T-helper 2 cell (primary cell): Measurements from ENCODE around the gene ATP6V0D1.
"Not testable (repeated sequence)": the region's sequence is repeated elsewhere in the genome, so short reads cannot be mapped to it uniquely, and the experiment has no call there.

Source experiments
- DNase-seq, 5 experiments: peaks; one replicate each; pipeline versions ENCODE4 v3.0.0 to v3.0.0-alpha.2; 2012 to 2022

The ATP6V0D1 gene

GRCh38 chr16:67426022-67426421 is 54.9 kb downstream of the ATP6V0D1 start:
- DNase-seq: no peak

- DNase-seq: no peak
Measured at GRCh38 chr16:67425580-67425979, 55.4 kb downstream of the ATP6V0D1 start.

GRCh38 chr16:67425061-67425460 is 55.9 kb downstream of the ATP6V0D1 start:
- DNase-seq: no peak

- no peak for DNase-seq
Measured at GRCh38 chr16:67424261-67424615, 56.7 kb downstream of the ATP6V0D1 start.

DNA sequence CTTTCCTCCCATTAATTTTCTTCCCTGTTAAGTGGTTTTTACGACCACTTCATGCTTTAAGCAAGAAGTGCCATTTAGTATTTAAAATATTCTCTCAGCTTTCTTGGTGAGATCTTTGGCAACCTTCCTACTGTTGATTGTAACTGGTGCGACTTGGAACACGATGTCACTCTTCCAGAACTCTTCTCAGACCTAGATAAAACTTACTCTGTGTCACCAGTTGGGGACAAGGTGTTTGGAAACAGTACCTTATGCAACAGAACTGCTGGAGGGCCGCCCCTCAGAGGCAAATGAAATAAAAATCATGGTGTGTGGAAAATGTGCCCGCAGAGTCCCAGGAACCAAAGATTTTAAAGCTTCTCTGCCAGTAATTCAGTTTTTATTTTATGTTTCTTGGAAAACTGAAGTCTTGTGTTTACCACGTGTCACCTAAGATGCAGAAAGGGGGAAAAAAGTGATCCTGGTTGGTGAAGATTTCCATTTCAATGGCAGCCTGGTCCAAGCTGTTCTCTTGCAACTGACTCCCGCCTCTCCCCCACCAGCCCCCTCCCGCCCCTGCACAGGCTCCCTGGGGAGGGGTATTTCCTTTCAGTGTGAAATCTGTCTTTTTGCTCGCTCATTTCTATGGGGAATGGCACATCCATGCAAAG is 57.2 kb downstream of the ATP6V0D1 start:
- DNase-seq: no peak

DNA sequence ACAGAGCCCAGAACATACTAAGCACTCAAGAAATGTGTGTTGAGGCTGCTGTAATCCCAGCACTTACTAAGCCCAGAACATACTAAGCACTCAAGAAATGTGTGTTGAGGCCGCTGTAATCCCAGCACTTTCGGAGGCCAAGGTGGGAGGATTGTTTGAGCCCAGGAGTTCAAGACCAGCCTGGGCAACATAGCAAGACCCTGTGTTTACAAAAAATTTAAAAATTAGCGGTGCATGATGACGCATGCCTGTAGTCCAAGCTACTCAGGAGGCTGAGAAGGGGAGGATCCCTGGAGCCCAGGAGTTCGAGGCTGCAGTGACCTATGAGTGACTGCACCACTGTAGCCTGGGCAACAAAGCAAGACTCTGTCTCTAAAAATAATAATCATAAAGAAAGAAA is 57.9 kb downstream of the ATP6V0D1 start:
- DNase-seq: no peak

DNA sequence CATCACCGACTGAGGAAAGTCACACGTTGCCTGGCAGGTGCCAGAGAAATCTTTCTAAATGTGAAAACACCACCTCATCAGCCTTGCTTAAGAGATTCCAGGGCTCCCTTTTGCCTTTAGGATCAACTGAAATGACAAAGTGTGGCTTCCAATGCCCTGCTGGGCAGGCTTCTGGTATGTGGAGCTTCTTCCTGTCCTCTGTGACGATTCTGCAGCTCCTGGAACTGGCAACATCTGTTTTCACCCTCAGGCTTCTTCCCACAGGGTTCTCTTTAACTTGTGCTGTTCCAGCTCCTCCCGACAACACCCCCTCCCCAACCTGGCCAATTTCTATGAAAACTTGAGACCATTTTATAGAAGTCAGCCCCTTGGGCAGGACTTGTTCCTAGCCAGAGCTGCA is 59.9 kb downstream of the ATP6V0D1 start:
- DNase-seq: no peak

- DNase-seq: no peak
Measured at GRCh38 chr16:67419931-67420330, 61.0 kb downstream of the ATP6V0D1 start.

DNA sequence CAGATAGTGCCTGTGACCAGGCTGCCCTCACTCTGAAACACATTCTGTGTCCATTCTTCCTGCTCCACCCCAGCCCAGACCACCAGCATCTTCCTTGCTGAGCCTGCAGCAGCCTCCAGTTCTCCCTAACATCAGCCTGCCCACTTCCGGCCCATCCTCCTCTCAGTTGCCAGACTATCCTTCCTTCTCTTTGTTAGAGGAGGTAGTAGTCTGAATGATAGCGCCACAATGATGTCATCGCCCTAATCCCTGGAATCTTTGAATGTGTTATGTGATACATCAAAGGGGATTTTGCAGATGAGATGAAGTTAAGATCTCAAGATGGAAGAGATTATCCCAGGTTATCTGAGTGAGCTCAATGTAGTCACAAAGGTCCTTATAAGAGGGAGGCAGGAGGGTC is 61.5 kb downstream of the ATP6V0D1 start:
- no peak for DNase-seq

GRCh38 chr16:67417333-67418061 is 63.5 kb downstream of the ATP6V0D1 start:
- DNase-seq: no peak

GRCh38 chr16:67415872-67416793 is 64.8 kb downstream of the ATP6V0D1 start, which contains the start of gene ZDHHC1:
TSS of gene ZDHHC1 (minus strand) at chr16:67416477. CDS start at chr16:67407775, 8,702 bp downstream.
- peak in 3 of 5 experiments; percentile 30 to 45 (median 36) for DNase-seq

GRCh38 chr16:67415421-67415820 is 65.5 kb downstream of the ATP6V0D1 start:
- not testable (repeated sequence) for DNase-seq

DNA sequence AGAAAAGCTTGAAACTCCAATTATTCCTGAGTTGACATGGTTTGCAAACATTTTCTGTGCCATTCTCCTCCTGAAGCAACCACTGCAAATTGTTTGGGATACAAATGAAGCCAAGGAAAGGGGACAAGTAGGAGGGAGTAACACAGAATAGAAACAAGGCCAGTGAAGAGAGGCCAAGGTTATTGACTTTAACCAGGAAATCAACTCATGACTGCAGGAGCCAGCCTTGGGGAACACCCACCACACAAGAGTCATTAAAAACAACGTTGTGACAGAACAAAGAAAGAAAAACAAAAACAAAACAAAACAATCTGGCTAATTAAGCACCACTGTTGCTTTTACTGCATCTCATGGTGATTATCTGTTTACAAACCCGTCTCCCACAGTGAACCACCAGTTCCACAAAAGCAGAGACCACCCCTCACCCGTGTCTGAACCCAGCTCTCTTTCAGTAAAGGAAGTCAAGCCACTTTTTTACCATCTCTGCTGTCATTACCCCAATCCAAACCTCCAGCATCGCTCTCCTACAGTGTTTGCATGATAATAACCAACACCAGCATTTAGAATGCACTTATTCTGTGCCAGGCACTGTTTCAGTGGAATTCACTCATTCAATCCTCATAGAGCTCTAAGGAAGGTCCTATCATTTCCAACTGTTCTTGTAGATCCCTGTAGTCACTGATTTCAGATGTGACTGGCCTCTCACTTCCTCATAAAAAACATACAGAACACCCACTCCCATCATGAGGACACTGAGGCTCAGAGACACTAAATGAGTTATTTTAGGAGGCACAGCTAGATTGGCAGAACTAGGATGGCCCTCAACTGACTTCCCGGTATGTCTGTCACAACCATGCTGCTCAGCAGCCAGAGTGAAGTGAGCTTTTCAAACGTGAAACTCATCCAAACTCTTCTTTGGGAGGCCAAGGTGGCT is 66.7 kb downstream of the ATP6V0D1 start:
- no peak for DNase-seq

- no peak for DNase-seq
Measured at GRCh38 chr16:67412294-67412693, 68.7 kb downstream of the ATP6V0D1 start.

DNA sequence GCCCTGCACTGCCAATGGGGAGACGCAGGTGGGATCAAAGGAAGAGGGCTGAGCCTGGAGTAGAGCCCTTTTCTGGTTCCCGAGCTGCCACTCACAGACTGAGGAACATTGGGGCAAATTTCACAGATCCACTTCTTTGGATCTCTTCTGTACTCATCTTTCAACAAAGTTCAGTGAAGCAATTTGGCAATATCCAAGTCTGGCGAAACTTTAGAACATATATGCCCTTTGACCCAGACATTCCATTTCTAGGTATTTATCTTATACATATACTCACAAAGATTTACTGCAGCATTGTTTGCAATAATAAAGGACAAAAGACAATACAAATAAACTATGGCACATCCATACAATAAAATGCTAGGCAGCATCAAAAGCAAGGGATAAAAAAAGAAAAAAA is 69.6 kb downstream of the ATP6V0D1 start:
- no peak for DNase-seq

GRCh38 chr16:67409631-67410030 is 71.3 kb downstream of the ATP6V0D1 start:
- no peak for DNase-seq

- DNase-seq: no peak
Measured at GRCh38 chr16:67407788-67408452, 73.0 kb downstream of the ATP6V0D1 start.

- DNase-seq: no peak
Measured at GRCh38 chr16:67407176-67407787, 73.7 kb downstream of the ATP6V0D1 start.

DNA sequence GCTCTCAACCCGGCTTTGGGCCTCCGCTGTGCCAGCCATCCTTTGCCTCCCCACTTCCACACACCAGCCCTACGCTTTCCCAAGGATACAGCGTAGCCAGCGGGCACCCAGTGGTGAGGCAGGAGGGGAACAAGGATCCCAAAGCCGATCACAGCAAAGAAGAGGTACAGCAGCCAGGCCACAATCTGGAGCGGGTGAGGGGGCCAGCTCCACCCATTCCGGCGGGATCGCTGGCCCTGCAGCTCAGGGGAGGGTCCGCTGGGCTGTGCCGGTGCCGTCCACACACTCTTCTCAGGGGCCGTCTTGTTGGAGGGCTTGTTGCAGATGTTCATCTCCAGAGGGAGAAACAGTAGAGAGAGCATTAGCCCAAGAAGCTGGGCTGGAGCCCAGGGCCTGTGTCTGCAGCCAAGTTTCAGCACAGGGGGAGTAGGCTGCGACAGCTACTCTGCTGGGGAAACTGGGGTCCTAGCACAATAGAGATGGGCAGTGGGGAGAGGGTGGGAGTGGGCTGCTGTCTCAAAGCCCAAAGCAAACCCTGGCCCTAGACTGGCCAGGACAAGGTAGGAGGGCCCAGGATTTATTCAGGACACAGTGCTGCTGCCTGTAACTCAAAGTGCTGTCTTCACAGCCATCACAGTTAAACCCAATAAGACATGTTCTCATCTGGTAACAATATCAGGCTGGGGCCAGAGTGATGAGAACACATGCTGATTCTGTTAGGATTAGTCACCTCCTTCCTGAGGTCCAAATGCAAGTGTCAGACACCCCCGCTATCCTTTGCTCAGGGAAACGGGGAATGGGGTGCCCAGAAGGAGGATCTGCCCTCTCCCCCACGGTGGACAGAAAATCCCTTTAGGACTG is 74.6 kb downstream of the ATP6V0D1 start:
- no peak for DNase-seq

DNA sequence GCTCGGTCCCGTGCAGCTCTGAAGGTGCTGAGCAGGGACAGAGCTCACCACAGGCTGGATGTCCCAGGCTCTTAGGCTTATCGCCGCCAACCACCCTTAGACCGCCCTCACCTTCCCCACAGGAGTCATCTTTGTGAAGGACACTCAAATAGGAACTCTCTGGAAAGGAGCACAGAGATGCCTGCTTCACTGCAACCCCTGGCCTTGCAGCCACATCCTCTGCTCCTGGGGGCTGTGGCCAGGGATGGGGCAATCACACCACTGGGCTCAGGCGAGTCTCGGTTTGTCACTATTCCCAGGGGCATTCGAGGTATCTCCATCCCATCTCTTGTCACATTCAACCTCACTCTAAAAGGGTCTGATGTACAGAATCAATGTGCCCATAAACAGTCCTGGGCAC is 75.6 kb downstream of the ATP6V0D1 start:
- no peak for DNase-seq
